ENCODE measurements around the gene GRIP1. TPM values are rescaled to one million over a fixed set of nuclear protein-coding genes. Genes with fewer than 3 reads are reported as not detected.
A peak's percentile ranks its signal among the peaks of the same experiment; 100 is the strongest.

Gene GRIP1
- total and polyA plus RNA-seq, 2 experiments from 2014 or later: 5.1 to 13.7 TPM

DNA sequence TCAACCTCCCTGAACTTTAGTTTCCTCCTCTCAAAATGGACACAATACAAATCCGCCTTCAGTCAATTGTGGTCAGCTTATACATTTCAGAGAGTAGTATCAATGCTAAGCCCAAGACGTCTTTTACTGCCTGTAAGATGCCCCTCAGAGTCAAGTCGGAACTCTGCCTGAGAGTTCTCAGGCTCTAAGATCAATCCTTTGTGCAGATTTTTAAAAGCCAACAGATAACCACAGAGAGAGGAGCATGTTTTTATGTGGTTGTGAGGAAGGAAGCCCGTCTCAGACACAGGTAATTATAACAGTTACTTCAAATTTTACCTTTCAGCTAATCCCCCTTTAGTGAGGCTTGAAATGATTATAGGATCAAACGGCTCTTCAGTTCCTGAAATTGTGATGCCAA lies 285.0 kb downstream of the GRIP1 start:
- no peak for DNase-seq (ENCODE audit: low spot score)
- TF ChIP-seq EZH2phosphoT487 (IDR thresholded peaks at IDR 0.05; ENCODE audit: unreplicated experiment) (no peak), EZH2 (IDR thresholded peaks at IDR 0.05; ENCODE audit: low read depth, unreplicated experiment) (no peak), NANOG (IDR thresholded peaks at IDR 0.05; ENCODE audit: borderline replicate concordance) (no peak), POLR2AphosphoS5 (IDR thresholded peaks at IDR 0.05; ENCODE audit: low read depth) (no peak), JUNB (IDR thresholded peaks at IDR 0.05; ENCODE audit: unreplicated experiment) (no peak), CREB1 (CRISPR knock-in tag; IDR thresholded peaks at IDR 0.05; ENCODE audit: low read depth) (no peak), ZNF114 (CRISPR knock-in tag; IDR thresholded peaks at IDR 0.05) (no peak), STAT1 (IDR thresholded peaks at IDR 0.05; ENCODE audit: unreplicated experiment) (no peak), ZNF331 (CRISPR knock-in tag; IDR thresholded peaks at IDR 0.05; ENCODE audit: low read depth) (no peak)
- TF ChIP-seq, protein P1, sequence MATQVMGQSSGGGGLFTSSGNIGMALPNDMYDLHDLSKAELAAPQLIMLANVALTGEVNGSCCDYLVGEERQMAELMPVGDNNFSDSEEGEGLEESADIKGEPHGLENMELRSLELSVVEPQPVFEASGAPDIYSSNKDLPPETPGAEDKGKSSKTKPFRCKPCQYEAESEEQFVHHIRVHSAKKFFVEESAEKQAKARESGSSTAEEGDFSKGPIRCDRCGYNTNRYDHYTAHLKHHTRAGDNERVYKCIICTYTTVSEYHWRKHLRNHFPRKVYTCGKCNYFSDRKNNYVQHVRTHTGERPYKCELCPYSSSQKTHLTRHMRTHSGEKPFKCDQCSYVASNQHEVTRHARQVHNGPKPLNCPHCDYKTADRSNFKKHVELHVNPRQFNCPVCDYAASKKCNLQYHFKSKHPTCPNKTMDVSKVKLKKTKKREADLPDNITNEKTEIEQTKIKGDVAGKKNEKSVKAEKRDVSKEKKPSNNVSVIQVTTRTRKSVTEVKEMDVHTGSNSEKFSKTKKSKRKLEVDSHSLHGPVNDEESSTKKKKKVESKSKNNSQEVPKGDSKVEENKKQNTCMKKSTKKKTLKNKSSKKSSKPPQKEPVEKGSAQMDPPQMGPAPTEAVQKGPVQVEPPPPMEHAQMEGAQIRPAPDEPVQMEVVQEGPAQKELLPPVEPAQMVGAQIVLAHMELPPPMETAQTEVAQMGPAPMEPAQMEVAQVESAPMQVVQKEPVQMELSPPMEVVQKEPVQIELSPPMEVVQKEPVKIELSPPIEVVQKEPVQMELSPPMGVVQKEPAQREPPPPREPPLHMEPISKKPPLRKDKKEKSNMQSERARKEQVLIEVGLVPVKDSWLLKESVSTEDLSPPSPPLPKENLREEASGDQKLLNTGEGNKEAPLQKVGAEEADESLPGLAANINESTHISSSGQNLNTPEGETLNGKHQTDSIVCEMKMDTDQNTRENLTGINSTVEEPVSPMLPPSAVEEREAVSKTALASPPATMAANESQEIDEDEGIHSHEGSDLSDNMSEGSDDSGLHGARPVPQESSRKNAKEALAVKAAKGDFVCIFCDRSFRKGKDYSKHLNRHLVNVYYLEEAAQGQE (IDR thresholded peaks at IDR 0.05; ENCODE audit: unreplicated experiment): no peak
- TF ChIP-seq, protein P2, sequence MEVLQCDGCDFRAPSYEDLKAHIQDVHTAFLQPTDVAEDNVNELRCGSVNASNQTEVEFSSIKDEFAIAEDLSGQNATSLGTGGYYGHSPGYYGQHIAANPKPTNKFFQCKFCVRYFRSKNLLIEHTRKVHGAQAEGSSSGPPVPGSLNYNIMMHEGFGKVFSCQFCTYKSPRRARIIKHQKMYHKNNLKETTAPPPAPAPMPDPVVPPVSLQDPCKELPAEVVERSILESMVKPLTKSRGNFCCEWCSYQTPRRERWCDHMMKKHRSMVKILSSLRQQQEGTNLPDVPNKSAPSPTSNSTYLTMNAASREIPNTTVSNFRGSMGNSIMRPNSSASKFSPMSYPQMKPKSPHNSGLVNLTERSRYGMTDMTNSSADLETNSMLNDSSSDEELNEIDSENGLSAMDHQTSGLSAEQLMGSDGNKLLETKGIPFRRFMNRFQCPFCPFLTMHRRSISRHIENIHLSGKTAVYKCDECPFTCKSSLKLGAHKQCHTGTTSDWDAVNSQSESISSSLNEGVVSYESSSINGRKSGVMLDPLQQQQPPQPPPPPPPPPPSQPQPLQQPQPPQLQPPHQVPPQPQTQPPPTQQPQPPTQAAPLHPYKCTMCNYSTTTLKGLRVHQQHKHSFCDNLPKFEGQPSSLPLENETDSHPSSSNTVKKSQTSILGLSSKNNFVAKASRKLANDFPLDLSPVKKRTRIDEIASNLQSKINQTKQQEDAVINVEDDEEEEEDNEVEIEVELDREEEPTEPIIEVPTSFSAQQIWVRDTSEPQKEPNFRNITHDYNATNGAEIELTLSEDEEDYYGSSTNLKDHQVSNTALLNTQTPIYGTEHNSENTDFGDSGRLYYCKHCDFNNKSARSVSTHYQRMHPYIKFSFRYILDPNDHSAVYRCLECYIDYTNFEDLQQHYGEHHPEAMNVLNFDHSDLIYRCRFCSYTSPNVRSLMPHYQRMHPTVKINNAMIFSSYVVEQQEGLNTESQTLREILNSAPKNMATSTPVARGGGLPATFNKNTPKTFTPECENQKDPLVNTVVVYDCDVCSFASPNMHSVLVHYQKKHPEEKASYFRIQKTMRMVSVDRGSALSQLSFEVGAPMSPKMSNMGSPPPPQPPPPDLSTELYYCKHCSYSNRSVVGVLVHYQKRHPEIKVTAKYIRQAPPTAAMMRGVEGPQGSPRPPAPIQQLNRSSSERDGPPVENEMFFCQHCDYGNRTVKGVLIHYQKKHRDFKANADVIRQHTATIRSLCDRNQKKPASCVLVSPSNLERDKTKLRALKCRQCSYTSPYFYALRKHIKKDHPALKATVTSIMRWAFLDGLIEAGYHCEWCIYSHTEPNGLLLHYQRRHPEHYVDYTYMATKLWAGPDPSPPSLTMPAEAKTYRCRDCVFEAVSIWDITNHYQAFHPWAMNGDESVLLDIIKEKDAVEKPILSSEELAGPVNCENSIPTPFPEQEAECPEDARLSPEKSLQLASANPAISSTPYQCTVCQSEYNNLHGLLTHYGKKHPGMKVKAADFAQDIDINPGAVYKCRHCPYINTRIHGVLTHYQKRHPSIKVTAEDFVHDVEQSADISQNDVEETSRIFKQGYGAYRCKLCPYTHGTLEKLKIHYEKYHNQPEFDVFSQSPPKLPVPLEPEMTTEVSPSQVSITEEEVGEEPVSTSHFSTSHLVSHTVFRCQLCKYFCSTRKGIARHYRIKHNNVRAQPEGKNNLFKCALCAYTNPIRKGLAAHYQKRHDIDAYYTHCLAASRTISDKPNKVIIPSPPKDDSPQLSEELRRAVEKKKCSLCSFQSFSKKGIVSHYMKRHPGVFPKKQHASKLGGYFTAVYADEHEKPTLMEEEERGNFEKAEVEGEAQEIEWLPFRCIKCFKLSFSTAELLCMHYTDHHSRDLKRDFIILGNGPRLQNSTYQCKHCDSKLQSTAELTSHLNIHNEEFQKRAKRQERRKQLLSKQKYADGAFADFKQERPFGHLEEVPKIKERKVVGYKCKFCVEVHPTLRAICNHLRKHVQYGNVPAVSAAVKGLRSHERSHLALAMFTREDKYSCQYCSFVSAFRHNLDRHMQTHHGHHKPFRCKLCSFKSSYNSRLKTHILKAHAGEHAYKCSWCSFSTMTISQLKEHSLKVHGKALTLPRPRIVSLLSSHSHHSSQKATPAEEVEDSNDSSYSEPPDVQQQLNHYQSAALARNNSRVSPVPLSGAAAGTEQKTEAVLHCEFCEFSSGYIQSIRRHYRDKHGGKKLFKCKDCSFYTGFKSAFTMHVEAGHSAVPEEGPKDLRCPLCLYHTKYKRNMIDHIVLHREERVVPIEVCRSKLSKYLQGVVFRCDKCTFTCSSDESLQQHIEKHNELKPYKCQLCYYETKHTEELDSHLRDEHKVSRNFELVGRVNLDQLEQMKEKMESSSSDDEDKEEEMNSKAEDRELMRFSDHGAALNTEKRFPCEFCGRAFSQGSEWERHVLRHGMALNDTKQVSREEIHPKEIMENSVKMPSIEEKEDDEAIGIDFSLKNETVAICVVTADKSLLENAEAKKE (CRISPR knock-in tag; IDR thresholded peaks at IDR 0.05): no peak
- TF ChIP-seq, protein P3, sequence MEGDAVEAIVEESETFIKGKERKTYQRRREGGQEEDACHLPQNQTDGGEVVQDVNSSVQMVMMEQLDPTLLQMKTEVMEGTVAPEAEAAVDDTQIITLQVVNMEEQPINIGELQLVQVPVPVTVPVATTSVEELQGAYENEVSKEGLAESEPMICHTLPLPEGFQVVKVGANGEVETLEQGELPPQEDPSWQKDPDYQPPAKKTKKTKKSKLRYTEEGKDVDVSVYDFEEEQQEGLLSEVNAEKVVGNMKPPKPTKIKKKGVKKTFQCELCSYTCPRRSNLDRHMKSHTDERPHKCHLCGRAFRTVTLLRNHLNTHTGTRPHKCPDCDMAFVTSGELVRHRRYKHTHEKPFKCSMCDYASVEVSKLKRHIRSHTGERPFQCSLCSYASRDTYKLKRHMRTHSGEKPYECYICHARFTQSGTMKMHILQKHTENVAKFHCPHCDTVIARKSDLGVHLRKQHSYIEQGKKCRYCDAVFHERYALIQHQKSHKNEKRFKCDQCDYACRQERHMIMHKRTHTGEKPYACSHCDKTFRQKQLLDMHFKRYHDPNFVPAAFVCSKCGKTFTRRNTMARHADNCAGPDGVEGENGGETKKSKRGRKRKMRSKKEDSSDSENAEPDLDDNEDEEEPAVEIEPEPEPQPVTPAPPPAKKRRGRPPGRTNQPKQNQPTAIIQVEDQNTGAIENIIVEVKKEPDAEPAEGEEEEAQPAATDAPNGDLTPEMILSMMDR (conservative IDR thresholded peaks at IDR 0.05; ENCODE audit: low read depth in 2 of 2): no peak
- TF ChIP-seq, protein P4, sequence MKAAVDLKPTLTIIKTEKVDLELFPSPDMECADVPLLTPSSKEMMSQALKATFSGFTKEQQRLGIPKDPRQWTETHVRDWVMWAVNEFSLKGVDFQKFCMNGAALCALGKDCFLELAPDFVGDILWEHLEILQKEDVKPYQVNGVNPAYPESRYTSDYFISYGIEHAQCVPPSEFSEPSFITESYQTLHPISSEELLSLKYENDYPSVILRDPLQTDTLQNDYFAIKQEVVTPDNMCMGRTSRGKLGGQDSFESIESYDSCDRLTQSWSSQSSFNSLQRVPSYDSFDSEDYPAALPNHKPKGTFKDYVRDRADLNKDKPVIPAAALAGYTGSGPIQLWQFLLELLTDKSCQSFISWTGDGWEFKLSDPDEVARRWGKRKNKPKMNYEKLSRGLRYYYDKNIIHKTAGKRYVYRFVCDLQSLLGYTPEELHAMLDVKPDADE (IDR thresholded peaks at IDR 0.05): no peak
- Histone ChIP-seq H3K9me2 (ENCODE audit: insufficient read depth) (0 out of 2 replicates have a peak, but pooled peaks cover 11% of the 10 kb centered on the region), H3K36me3 (ENCODE audit: insufficient read depth) (no peaks in the 10 kb centered on the region), H3K4me3 (no peak overlapping the region), H4K20me1 (replicated peaks; ENCODE audit: insufficient read depth) (no peaks in the 10 kb centered on the region; the same call in 1 of the 2 replicates), H3K4me1 (ENCODE audit: insufficient read depth) (no peaks in the 10 kb centered on the region), H3F3A (replicated peaks; ENCODE audit: low read depth) (no peaks in the 10 kb centered on the region), H3K4me2 (no peak overlapping the region), H3K79me2 (replicated peaks; ENCODE audit: insufficient read depth) (no peaks in the 10 kb centered on the region), H3K27me3 (ENCODE audit: insufficient read depth) (no peaks in the 10 kb centered on the region), H2AFZ (no peak overlapping the region), H3K27ac (ENCODE audit: low read depth) (0 out of 2 replicates have a peak overlapping the region, but pooled peaks have one; percentile 14)
- H3K36me3 Mint-ChIP-seq (ENCODE audit: low read depth): no peaks in the 10 kb centered on the region
- H3K9me3 Mint-ChIP-seq: no peaks in the 10 kb centered on the region
- no peak overlapping the region for H3K4me3 Mint-ChIP-seq
- no peaks in the 10 kb centered on the region; the same call in 2 of the 3 replicates for H3K4me1 Mint-ChIP-seq
- ATAC-seq: no peak
- no peak overlapping the region for H3K27ac Mint-ChIP-seq
- H3K27me3 Mint-ChIP-seq (ENCODE audit: insufficient read depth, low read depth, poor library complexity): no peaks in the 10 kb centered on the region
